Spinal cord (tissue), 10 donors: Measurements from ENCODE around the gene SLC1A2. TPM values are rescaled to one million over a fixed set of nuclear protein-coding genes. Genes with fewer than 3 reads are reported as not detected.

Experiments
- DNase-seq, 6 donors: peaks; one replicate each; pipeline versions ENCODE4 v3.0.0 to v3.0.0-alpha.2; 2013 to 2015; ENCODE audit warnings: low spot score in 6 of 6, low read depth in 4 of 6
- H3K27ac ChIP-seq: one replicate; pipeline ENCODE4 v1.5.1; 2013; ENCODE audit warnings: low read depth, low read length, control low read depth
- H3K27me3 ChIP-seq: one replicate; pipeline ENCODE4 v1.6.1; 2013; ENCODE audit warnings: low read length; ENCODE audit not compliant: control insufficient read depth, insufficient read depth
- H3K36me3 ChIP-seq: one replicate; pipeline ENCODE4 v1.6.1; 2013; ENCODE audit warnings: low read length; ENCODE audit not compliant: control insufficient read depth, insufficient read depth
- H3K4me1 ChIP-seq: one replicate; pipeline ENCODE4 v1.6.1; 2013; ENCODE audit warnings: low read length; ENCODE audit not compliant: control insufficient read depth, insufficient read depth
- H3K4me3 ChIP-seq: one replicate; pipeline ENCODE4 v1.5.1; 2013; ENCODE audit warnings: low read depth, low read length, control low read depth
- H3K9me3 ChIP-seq: one replicate; pipeline ENCODE4 v1.6.1; 2013; ENCODE audit warnings: low read length; ENCODE audit not compliant: control insufficient read depth, insufficient read depth
- WGBS: methylation state at CpG from one replicate; pipeline ENCODE4 v1.1.5; 2013; ENCODE audit warnings: missing lambda C conversion rate; ENCODE audit not compliant: insufficient coverage; 5-methylcytosine and 5-hydroxymethylcytosine counted together
- polyA plus RNA-seq, 2 donors: library from polyadenylated mRNA; unstranded; fragments of 120-200 nt; gene quantifications; one replicate each; pipeline ENCODE4 v1.2.1, GENCODE V29; 2013; ENCODE audit not compliant: insufficient read length in 2 of 2
- total RNA-seq, 2 donors: library from RNA; depleted of rRNA in 1 of 2; stranded (reverse); fragments of 120-200 nt in 1 of 2; fragments of >200 nt in 1 of 2; gene quantifications; one replicate each; pipeline versions ENCODE4 v1.2.3 to v1.2.4, GENCODE V29; 2013 to 2014
- donor health status: healthy.

The SLC1A2 gene
- total and polyA plus RNA-seq, 4 donors, result 87.4 to 270 (median 196) TPM

DNA sequence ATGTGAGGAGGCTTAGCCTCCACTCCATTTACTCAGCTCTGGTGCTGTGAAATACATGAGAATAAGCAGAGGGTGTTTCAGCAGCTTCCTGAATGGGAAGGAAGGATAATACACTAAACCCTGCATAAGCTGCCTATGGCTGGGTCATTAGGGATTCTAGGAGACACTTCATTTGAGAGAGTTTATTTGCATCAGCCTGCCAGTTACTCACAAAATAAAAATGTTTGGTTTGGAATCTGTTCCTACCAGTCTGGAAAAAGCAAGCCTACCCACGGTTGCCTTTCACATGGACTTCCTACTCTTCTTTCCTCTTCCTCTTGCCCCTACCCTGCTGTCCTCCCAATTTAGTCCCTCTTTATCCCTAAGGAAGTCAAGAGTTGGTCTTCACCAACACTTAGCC is 20.5 kb downstream of the SLC1A2 start:
- H3K9me3 ChIP-seq, result no peaks in the 10 kb centered on the region
- H3K27ac ChIP-seq, result no peak overlapping the region
- no peaks in the 10 kb centered on the region for H3K36me3 ChIP-seq
- no peaks in the 10 kb centered on the region for H3K27me3 ChIP-seq
- no peak overlapping the region for H3K4me3 ChIP-seq
- 17% methylated on average over 1 of the region's 1 CpG for WGBS
- H3K4me1 ChIP-seq, result peaks cover 11% of the 10 kb centered on the region
- DNase-seq, result no peak

DNA sequence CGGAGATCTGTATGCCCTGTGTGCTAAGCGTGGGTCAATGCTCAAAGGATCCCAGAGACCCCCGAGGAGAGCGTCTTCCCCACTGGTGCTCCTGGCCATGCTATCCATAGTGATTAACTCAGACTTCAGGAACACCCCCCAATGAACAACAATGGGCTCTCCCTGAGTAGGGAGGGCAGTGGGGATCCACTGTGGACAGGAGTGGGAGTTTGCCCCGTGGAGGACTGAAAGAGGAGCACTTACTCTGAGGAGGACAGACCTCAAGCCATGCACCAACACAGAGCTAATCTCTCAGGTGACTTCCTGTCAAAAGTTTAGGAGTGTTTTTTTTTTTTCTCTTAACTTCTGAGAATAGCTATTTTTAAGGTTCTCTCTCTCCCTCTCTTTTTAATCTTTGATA is 24.4 kb downstream of the SLC1A2 start:
- H3K27ac ChIP-seq, result no peak overlapping the region
- no peaks in the 10 kb centered on the region for H3K36me3 ChIP-seq
- DNase-seq, result no peak
- peaks cover 22% of the 10 kb centered on the region for H3K4me1 ChIP-seq
- H3K9me3 ChIP-seq, result no peaks in the 10 kb centered on the region
- H3K4me3 ChIP-seq, result no peak overlapping the region
- H3K27me3 ChIP-seq, result no peaks in the 10 kb centered on the region
- WGBS, result no CpG with 5 or more reads among the region's 5 CpGs

DNA sequence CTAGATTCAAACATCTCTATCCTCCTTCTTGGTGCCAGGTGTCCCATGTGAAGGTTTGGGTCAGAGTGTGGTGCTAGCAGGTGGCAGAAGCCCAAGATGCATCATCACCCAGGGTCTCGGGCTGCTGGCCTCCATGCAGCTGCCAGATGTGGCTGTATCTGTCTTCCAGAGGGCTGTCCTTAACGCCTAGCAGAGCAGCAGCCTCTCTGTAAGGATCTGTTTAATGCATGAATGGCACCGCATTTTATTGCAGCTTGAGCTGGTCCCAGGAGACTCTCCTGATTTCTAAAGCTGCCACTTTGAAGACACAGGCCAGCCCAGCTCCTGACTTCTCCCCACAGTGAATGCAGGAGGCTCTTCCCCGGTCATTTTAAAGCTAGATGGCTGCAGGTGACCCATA is 26.3 kb downstream of the SLC1A2 start:
- H3K9me3 ChIP-seq, result no peaks in the 10 kb centered on the region
- DNase-seq, result peak in 1 of 6 donors; percentile 82
- H3K4me1 ChIP-seq, result peaks cover 22% of the 10 kb centered on the region
- peak overlapping the region; percentile 43 for H3K27ac ChIP-seq
- no peak overlapping the region for H3K4me3 ChIP-seq
- no peaks in the 10 kb centered on the region for H3K27me3 ChIP-seq
- WGBS, result 20% methylated on average over 4 of the region's 4 CpGs
- H3K36me3 ChIP-seq, result no peaks in the 10 kb centered on the region

DNA sequence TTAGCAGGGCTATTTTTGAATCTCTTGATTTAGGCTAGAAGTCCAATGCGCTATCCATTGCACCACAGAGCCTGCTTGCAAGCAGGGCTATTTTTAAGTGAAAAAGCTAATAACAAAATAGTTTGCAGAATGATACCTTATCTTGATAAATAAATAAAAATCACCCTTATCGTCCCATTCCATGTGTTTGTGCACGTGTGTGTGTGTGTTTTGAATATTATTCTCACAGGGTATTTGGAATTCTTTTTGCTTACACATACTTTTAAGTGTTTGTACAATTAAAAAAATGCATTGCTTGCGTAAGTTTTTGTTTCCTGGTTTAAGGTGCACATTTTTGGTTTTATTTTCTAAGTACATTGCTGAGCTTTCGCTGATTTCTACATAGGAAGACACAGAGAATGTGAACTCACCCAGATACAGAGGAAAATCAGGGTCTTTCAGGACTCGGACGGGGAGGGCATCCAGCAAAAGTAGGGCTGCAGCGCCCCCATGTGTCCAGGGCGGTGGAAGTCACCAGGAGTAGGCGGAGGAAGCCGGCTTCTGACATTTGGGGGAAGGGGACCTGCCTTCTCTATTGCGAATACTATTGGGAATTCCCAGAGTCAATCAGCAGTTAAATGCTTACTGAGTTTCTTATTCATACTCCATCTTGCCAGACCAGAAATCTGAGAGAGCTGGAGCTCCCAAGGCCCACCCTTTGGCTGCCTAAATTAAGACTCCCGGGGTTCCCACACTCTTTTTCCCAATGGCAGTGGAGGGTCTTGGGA is 27.3 kb downstream of the SLC1A2 start:
- no peaks in the 10 kb centered on the region for H3K9me3 ChIP-seq
- WGBS, result 6% methylated on average over 3 of the region's 13 CpGs
- H3K4me1 ChIP-seq, result peaks cover 22% of the 10 kb centered on the region
- no peaks in the 10 kb centered on the region for H3K36me3 ChIP-seq
- H3K4me3 ChIP-seq, result no peak overlapping the region
- H3K27ac ChIP-seq, result peak overlapping the region; percentile 43
- peak in 4 of 6 donors; percentile 56 to 91 (median 74) for DNase-seq
- no peaks in the 10 kb centered on the region for H3K27me3 ChIP-seq

DNA sequence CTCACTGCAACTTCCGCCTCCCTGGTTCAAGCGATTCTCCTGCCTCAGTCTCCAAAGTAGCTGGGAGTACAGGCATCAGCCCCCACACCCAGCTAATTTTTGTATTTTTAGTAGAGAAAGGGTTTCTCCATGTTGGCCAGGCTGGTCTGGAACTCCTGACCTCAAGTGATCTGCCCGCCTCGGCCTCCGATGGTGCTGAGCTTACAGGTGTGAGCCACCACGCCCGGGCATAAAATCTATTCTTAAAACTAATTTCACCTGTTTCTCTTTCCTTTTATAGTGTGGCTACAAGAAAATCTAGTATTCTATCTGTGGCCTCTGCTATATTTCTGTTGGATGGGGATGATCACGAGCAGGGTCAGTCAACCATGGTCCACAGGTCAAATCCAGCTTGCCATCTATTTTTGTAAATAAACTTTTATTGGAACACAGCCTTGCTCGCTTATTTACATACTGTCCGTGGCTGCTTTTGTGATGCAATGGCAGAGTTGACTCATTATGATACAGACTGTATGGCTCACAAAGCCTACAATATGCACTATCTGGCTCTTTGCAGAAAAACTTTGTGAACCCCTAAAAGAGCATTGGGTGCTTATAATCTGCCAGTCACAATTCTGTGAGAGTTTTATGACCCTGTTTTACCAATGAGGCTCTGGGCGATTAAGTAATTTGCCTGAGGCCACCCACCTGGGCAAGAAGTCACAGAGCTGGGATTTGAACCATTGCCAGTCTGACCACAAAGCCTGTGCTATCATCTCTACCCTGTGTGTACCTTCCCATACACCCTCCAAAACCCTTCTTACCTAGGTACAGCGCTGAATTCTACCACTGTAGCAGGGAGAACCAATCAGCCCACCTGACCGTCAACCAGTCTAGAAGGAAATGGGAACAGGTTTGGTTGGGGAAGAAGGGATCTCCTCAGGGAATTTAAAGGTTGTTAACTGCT is 28.3 kb downstream of the SLC1A2 start:
- H3K4me1 ChIP-seq, result peaks cover 22% of the 10 kb centered on the region
- no peak overlapping the region for H3K4me3 ChIP-seq
- no peaks in the 10 kb centered on the region for H3K36me3 ChIP-seq
- H3K27ac ChIP-seq, result no peak overlapping the region
- DNase-seq, result no peak
- H3K27me3 ChIP-seq, result no peaks in the 10 kb centered on the region
- H3K9me3 ChIP-seq, result no peaks in the 10 kb centered on the region
- WGBS, result 69% methylated on average over 1 of the region's 13 CpGs

DNA sequence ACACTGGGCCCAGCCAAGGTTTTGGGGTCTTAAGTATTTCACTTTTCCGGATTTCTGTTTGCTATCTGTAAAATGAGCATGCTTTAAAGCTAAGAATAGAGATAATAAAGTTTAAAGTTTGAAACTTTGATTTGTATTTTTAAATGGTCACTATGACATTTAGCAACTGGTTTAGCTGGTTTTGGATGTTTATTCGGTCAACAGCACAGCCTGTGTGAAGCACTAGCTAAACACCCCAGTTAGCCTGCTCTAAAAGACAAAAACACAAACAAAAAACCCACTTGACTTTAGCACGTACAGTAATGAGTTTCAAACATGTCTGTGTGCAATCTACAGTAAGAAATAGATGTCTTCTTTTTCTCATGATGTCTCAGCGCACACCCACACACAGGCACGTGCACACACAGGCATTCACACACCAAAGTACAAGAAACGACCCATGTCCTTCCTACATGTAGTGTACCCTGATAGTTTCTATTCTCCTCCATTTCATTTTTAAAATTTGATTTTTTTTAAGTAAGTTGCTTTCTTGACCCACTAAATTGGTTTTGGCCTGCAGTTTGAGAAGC is 29.4 kb downstream of the SLC1A2 start:
- no peaks in the 10 kb centered on the region for H3K27me3 ChIP-seq
- peaks cover 21% of the 10 kb centered on the region for H3K4me1 ChIP-seq
- no peaks in the 10 kb centered on the region for H3K9me3 ChIP-seq
- no peaks in the 10 kb centered on the region for H3K36me3 ChIP-seq
- no peak overlapping the region for H3K27ac ChIP-seq
- no peak overlapping the region for H3K4me3 ChIP-seq
- no CpG with 5 or more reads among the region's 6 CpGs for WGBS
- DNase-seq, result no peak

DNA sequence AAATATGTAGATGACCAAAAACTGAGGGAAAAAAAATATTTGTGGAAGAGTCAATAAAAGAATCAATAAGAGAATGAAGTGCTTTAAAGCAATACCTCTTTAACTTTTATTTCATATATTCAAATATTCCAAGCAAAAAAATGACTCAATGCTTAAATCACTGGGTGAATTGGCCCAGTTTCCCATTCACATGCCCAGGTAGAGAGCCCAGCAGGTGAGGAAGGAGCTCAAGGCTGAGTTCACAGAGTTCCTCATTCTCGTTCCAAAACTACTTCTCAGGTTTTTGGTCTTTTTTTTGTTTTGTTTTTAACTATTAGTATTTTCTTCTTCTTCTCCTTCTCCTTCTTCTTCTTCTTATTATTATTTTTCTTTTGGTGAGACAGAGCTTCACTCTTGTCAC is 30.2 kb downstream of the SLC1A2 start:
- Histone ChIP-seq H3K36me3 (no peaks in the 10 kb centered on the region), H3K27me3 (no peaks in the 10 kb centered on the region), H3K4me3 (no peak overlapping the region), H3K4me1 (peaks cover 14% of the 10 kb centered on the region), H3K9me3 (no peaks in the 10 kb centered on the region), H3K27ac (no peak overlapping the region)
- no CpG with 5 or more reads among the region's 1 CpG for WGBS
- no peak for DNase-seq

DNA sequence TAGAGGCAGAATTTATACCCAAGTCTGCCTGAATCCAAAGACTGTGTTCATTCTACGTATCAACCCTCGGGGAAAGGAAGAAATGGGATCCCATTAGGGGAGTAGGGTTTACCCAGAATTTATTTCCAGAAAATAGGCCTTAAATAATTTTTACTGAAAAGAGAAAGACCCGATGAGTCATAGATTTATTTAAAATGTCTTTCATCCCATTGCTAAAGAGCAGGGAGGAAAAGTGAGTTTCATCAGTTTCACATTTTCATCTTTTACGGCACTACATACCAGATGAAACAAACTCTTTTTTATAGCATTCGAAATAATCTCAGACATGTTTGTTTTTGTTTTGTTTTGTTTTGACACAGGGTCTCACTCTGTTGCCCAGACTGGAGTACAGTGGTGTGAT is 31.3 kb downstream of the SLC1A2 start:
- no peak for DNase-seq
- H3K36me3 ChIP-seq, result no peaks in the 10 kb centered on the region
- no peak overlapping the region for H3K4me3 ChIP-seq
- WGBS, result no CpG with 5 or more reads among the region's 5 CpGs
- H3K27ac ChIP-seq, result no peak overlapping the region
- no peaks in the 10 kb centered on the region for H3K9me3 ChIP-seq
- H3K27me3 ChIP-seq, result no peaks in the 10 kb centered on the region
- H3K4me1 ChIP-seq, result peaks cover 8% of the 10 kb centered on the region

DNA sequence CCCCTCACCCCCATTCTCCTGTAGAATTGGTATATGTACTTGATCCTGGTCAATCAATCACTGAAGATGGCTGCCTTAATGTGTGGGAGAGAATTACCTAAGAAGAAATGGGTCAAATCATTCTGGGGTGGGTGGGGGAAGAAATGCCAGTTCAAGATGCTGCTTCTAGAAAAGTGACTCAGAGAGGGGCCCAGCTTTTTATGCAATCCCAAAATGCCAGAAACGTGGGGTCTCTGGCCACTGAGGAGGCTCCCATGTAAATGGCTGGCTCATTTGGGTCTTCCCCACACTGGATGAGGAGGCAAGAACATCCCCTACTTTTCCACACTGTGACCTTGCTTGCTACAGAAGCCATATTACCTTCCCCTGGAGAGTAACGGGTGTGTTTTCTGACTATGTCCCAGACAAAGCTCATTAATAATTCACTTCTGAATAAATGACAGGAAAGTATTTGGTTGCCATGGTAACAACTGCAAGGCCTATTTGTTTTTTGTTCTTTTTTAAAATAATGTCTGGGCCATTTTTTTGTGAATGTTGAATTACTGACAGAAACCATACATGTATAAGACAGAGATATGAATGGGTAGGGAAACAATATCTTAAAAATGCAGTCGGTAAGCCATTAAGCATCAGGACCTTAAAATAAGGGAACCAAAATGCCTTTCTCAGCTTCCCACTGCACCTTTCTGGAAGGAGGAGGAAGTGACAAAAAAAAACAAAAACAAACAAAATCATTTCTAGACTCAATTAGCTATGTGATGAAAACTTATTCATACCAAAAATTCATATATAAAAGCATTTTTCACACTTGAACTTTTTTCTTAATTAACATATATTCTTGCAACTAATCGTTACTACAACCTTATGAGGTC is 32.0 kb downstream of the SLC1A2 start:
- Histone ChIP-seq H3K4me1 (peaks cover 3% of the 10 kb centered on the region), H3K4me3 (no peak overlapping the region), H3K27me3 (no peaks in the 10 kb centered on the region), H3K36me3 (no peaks in the 10 kb centered on the region), H3K9me3 (no peaks in the 10 kb centered on the region), H3K27ac (peak overlapping the region; percentile 18)
- WGBS, result 33% methylated on average over 1 of the region's 4 CpGs
- no peak for DNase-seq
